KMS-11 (cell line): ENCODE data around the gene SPRING1.

Experiments used
- H2AFZ ChIP-seq: fragments of 200-600 bp; sonication (generic); 2 replicates; pipeline ENCODE4 v1.6.1; 2016; ENCODE audit warnings: antibody characterized with exemption, mixed run types, low read depth
- H3K27ac ChIP-seq: fragments of 200-600 bp; sonication (generic); 2 replicates; pipeline ENCODE4 v1.6.1; 2016; ENCODE audit warnings: mild to moderate bottlenecking, mixed run types
- H3K27me3 ChIP-seq: fragments of 200-600 bp; sonication (generic); 2 replicates; pipeline ENCODE4 v1.6.1; 2017; ENCODE audit warnings: mild to moderate bottlenecking, low read depth, mixed run types, moderate library complexity; ENCODE audit not compliant: insufficient read depth
- H3K36me3 ChIP-seq: fragments of 200-600 bp; sonication (generic); 2 replicates; pipeline ENCODE4 v1.6.1; 2017; ENCODE audit warnings: mild to moderate bottlenecking, mixed run types; ENCODE audit not compliant: insufficient read depth
- H3K4me1 ChIP-seq: fragments of 200-600 bp; sonication (generic); 2 replicates; pipeline ENCODE4 v1.6.1; 2016; ENCODE audit warnings: mild to moderate bottlenecking, low read depth, mixed run types; ENCODE audit not compliant: poor library complexity, severe bottlenecking
- H3K4me2 ChIP-seq: fragments of 200-600 bp; sonication (generic); 2 replicates; pipeline ENCODE4 v1.7.0; 2016; ENCODE audit warnings: mild to moderate bottlenecking, mixed run types
- H3K4me3 ChIP-seq: fragments of 200-600 bp; sonication (generic); IDR thresholded peaks from 2 replicates; pipeline ENCODE4 v1.6.1; 2017; ENCODE audit warnings: low read depth, low read length, mixed read lengths; ENCODE audit not compliant: insufficient read depth
- H3K79me2 ChIP-seq: fragments of 200-600 bp; sonication (generic); 2 replicates; pipeline ENCODE4 v1.6.1; 2016; ENCODE audit warnings: low read depth, mixed run types; ENCODE audit not compliant: insufficient read depth
- H3K9ac ChIP-seq: fragments of 200-600 bp; sonication (generic); 2 replicates; pipeline ENCODE4 v1.6.1; 2016; ENCODE audit warnings: mild to moderate bottlenecking, mixed run types
- H4K20me1 ChIP-seq: fragments of 200-600 bp; sonication (generic); 2 replicates; pipeline ENCODE4 v1.6.1; 2016; ENCODE audit warnings: mild to moderate bottlenecking, mixed run types; ENCODE audit not compliant: insufficient read depth
- CTCF ChIP-seq: fragments of 200-600 bp; sonication (generic); conservative IDR thresholded peaks from 2 replicates; pipeline ENCODE4 v1.6.1; 2017; ENCODE audit warnings: low read depth, mild to moderate bottlenecking, antibody characterized with exemption, low read length, moderate library complexity, mixed read lengths

Gene SPRING1

GRCh38 chr12:116736962-116737773 is 701 bp downstream of the SPRING1 start:
- Histone ChIP-seq H3K36me3 (no peaks in the 10 kb centered on the region), H4K20me1 (no peaks in the 10 kb centered on the region), H3K27ac (no peak overlapping the region), H3K4me2 (peak overlapping the region; percentile 67), H3K4me1 (peaks cover 14% of the 10 kb centered on the region), H2AFZ (no peak overlapping the region), H3K4me3 (no peak overlapping the region), H3K79me2 (no peaks in the 10 kb centered on the region), H3K27me3 (no peaks in the 10 kb centered on the region), H3K9ac (peak overlapping the region; percentile 15; the same call in 1 of the 2 replicates)
- TF ChIP-seq CTCF: no peak

GRCh38 chr12:116735951-116736599 is 1.8 kb downstream of the SPRING1 start:
- no peaks in the 10 kb centered on the region for H3K79me2 ChIP-seq
- no peak overlapping the region for H3K4me3 ChIP-seq
- H2AFZ ChIP-seq: no peak overlapping the region
- peak overlapping the region; percentile 67; the same call in 1 of the 2 replicates for H3K4me2 ChIP-seq
- H3K27ac ChIP-seq: no peak overlapping the region
- H3K36me3 ChIP-seq: no peaks in the 10 kb centered on the region
- no peaks in the 10 kb centered on the region for H3K27me3 ChIP-seq
- H3K9ac ChIP-seq: no peak overlapping the region
- no peak for TF ChIP-seq CTCF
- no peaks in the 10 kb centered on the region for H4K20me1 ChIP-seq
- H3K4me1 ChIP-seq: peaks cover 14% of the 10 kb centered on the region

GRCh38 chr12:116735084-116735483 is 2.8 kb downstream of the SPRING1 start:
- Histone ChIP-seq H3K27me3 (no peaks in the 10 kb centered on the region), H3K79me2 (no peaks in the 10 kb centered on the region), H2AFZ (no peak overlapping the region), H3K4me1 (peaks cover 14% of the 10 kb centered on the region), H3K4me3 (no peak overlapping the region), H3K4me2 (no peak overlapping the region), H4K20me1 (no peaks in the 10 kb centered on the region), H3K36me3 (no peaks in the 10 kb centered on the region), H3K9ac (no peak overlapping the region), H3K27ac (no peak overlapping the region)
- no peak for TF ChIP-seq CTCF

GRCh38 chr12:116734156-116734768 is 3.6 kb downstream of the SPRING1 start:
- no peak overlapping the region for H2AFZ ChIP-seq
- no peak overlapping the region for H3K27ac ChIP-seq
- no peaks in the 10 kb centered on the region for H3K27me3 ChIP-seq
- TF ChIP-seq CTCF: no peak
- H3K4me1 ChIP-seq: peaks cover 14% of the 10 kb centered on the region
- H4K20me1 ChIP-seq: no peaks in the 10 kb centered on the region
- no peaks in the 10 kb centered on the region for H3K36me3 ChIP-seq
- no peak overlapping the region for H3K4me3 ChIP-seq
- H3K79me2 ChIP-seq: no peaks in the 10 kb centered on the region
- H3K9ac ChIP-seq: no peak overlapping the region
- no peak overlapping the region for H3K4me2 ChIP-seq
